Caco-2 (cell line): ENCODE measurements around the gene CD19. TPM values are rescaled to one million over a fixed set of nuclear protein-coding genes. Genes with fewer than 3 reads are reported as not detected.

Source experiments
- BruUV-seq: library from RNA; stranded (reverse); fragments of 400-500 nt; replicated peaks from 2 replicates; lab custom pipeline; 2021; lab: Mats Ljungman, UMichigan
- CTCF ChIA-PET: fragments of 300-600 bp; sonication (Branson Sonifier 250); formaldehyde crosslinking; loops from one replicate; lab custom pipeline; 2022; ENCODE audit warnings: antibody characterized with exemption; lab: Charles Lee
- POLR2A ChIA-PET: fragments of 300-600 bp; sonication (Branson Sonifier 250); formaldehyde crosslinking; loops from one replicate; lab custom pipeline; 2022; ENCODE audit warnings: antibody characterized with exemption; lab: Charles Lee
- DNase-seq, 2 experiments: peaks; one replicate each; pipeline versions ENCODE4 v3.0.0 to v3.0.0-alpha.2; 2020 to 2022
- H3K27me3 ChIP-seq: replicated peaks from 2 replicates; pipeline ENCODE4 v1.6.0; 2011; ENCODE audit warnings: low read length; ENCODE audit not compliant: control insufficient read depth, insufficient read depth
- H3K36me3 ChIP-seq: 2 replicates; pipeline ENCODE4 v1.5.1; 2011; ENCODE audit warnings: low read length; ENCODE audit not compliant: control insufficient read depth, insufficient read depth
- H3K4me1 ChIP-seq: fragments of 250-450 bp; sonication (Bioruptor Pico); 2 replicates; pipeline ENCODE4 v1.5.1; 2020; ENCODE audit warnings: mild to moderate bottlenecking
- H3K4me3 ChIP-seq: 2 replicates; pipeline ENCODE4 v1.5.1; 2011; ENCODE audit warnings: low read depth, mild to moderate bottlenecking, control low read depth, low read length
- H3K9me3 ChIP-seq: fragments of 250-450 bp; sonication (Bioruptor Pico); 2 replicates; pipeline ENCODE4 v1.5.1; 2020; ENCODE audit warnings: mild to moderate bottlenecking, moderate library complexity
- H3K27ac Mint-ChIP-seq: one replicate; pipeline ENCODE4 v1.8.0; 2022; ENCODE audit warnings: mixed read lengths; ENCODE audit not compliant: unreplicated experiment
- H3K27me3 Mint-ChIP-seq: one replicate; pipeline ENCODE4 v1.8.0; 2022; ENCODE audit warnings: mixed read lengths; ENCODE audit not compliant: insufficient read depth, unreplicated experiment
- H3K36me3 Mint-ChIP-seq: one replicate; pipeline ENCODE4 v1.8.0; 2022; ENCODE audit warnings: mild to moderate bottlenecking, mixed read lengths; ENCODE audit not compliant: insufficient read depth, unreplicated experiment
- H3K4me1 Mint-ChIP-seq: one replicate; pipeline ENCODE4 v1.8.0; 2022; ENCODE audit warnings: low read depth, mixed read lengths; ENCODE audit not compliant: unreplicated experiment
- H3K4me3 Mint-ChIP-seq: one replicate; pipeline ENCODE4 v1.8.0; 2022; ENCODE audit warnings: mild to moderate bottlenecking, moderate library complexity, mixed read lengths; ENCODE audit not compliant: unreplicated experiment
- H3K9me3 Mint-ChIP-seq: one replicate; pipeline ENCODE4 v1.8.0; 2022; ENCODE audit warnings: mixed read lengths; ENCODE audit not compliant: unreplicated experiment
- intact Hi-C: fragments of 100-400 bp; cut with micrococcal nuclease; formaldehyde crosslinking; loops from one replicate; pipeline ENCODE4 v1.10.0; 2022; ENCODE audit not compliant: unreplicated experiment
- total RNA-seq: library from RNA; stranded (reverse); gene quantifications from 2 replicates; pipeline ENCODE4 v1.2.3, GENCODE V29; 2022
- TF ChIP-seq, protein P1 (sequence below), 2 experiments: fragments of 200-600 bp in 1 of 2; IDR thresholded peaks; 1 replicate in 1 of 2; 2 replicates in 1 of 2; pipeline versions ENCODE4 v1.5.1 to v1.8.0; 2011 to 2022; ENCODE audit warnings: antibody characterized with exemption in 1 of 2, control low read depth in 1 of 2, inconsistent platforms in 1 of 2, low read depth in 1 of 2, low read length in 1 of 2, mild to moderate bottlenecking in 1 of 2, moderate library complexity in 1 of 2; ENCODE audit not compliant: insufficient read depth in 1 of 2, severe bottlenecking in 1 of 2, unreplicated experiment in 1 of 2

Gene CD19
- total RNA-seq, 1 experiment from 2014 or later, result not detected

DNA sequence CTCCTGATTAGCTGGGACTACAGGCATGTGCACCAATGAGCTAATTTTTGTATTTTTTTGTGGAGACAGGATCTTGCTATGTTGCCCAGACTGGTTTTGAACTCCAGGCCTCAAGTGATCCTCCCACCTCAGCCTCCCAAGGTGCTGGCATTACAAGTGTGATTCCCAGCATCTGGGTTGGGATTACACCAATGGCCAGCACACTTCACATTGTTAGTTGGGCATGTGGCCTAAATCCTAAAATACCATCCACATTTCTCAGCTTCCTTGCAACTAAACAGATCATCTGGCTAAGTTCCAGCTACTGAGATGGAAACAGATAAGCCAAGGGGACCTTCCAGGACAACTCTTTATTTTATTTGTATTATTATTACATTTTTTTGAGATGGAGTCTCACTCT, 16.6 kb upstream of the CD19 start:
- H3K27ac Mint-ChIP-seq, result no peak overlapping the region
- peaks cover 7% of the 10 kb centered on the region for H3K4me1 Mint-ChIP-seq
- Histone ChIP-seq H3K4me1 (no peaks in the 10 kb centered on the region), H3K27me3 (no peaks in the 10 kb centered on the region), H3K9me3 (no peaks in the 10 kb centered on the region), H3K4me3 (no peak overlapping the region), H3K36me3 (no peaks in the 10 kb centered on the region; the same call in 1 of the 2 replicates)
- CTCF ChIA-PET, result no interaction called here
- DNase-seq, result no peak
- H3K9me3 Mint-ChIP-seq, result no peaks in the 10 kb centered on the region
- H3K27me3 Mint-ChIP-seq, result no peaks in the 10 kb centered on the region
- BruUV-seq, result no TSS peak
- TF ChIP-seq, protein P1, sequence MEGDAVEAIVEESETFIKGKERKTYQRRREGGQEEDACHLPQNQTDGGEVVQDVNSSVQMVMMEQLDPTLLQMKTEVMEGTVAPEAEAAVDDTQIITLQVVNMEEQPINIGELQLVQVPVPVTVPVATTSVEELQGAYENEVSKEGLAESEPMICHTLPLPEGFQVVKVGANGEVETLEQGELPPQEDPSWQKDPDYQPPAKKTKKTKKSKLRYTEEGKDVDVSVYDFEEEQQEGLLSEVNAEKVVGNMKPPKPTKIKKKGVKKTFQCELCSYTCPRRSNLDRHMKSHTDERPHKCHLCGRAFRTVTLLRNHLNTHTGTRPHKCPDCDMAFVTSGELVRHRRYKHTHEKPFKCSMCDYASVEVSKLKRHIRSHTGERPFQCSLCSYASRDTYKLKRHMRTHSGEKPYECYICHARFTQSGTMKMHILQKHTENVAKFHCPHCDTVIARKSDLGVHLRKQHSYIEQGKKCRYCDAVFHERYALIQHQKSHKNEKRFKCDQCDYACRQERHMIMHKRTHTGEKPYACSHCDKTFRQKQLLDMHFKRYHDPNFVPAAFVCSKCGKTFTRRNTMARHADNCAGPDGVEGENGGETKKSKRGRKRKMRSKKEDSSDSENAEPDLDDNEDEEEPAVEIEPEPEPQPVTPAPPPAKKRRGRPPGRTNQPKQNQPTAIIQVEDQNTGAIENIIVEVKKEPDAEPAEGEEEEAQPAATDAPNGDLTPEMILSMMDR (IDR thresholded peaks at IDR 0.05; ENCODE audit: insufficient read depth in 1 of 2, low read depth in 1 of 2, low read length in 1 of 2, severe bottlenecking in 1 of 2, unreplicated experiment in 1 of 2), result no peak
- peaks cover 36% of the 10 kb centered on the region for H3K36me3 Mint-ChIP-seq
- intact Hi-C loops, result no loop called here
- no peak overlapping the region for H3K4me3 Mint-ChIP-seq
- POLR2A ChIA-PET, result no interaction called here

DNA sequence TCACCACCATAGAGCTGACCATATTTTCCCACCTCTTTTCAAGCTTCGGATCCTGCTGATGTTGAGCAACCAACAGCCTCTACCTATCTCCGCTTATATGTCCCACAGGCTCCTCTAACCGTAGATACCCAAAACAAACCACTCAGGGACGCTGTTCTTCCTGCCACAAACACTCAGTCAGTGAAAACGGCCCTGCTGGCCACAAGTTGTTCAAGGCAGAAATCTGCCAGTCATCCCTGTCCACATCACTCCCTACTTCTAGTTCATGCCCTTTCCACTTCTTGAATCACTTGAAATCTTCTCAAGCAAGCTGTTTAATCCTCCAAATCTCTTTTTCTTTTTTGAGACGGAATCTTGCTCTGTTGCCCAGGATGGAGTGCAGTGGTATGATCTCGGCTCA, 14.7 kb upstream of the CD19 start:
- DNase-seq, result no peak
- H3K27ac Mint-ChIP-seq, result no peak overlapping the region
- no peaks in the 10 kb centered on the region for H3K27me3 Mint-ChIP-seq
- intact Hi-C loops, result no loop called here
- H3K4me1 Mint-ChIP-seq, result peaks cover 13% of the 10 kb centered on the region
- peaks cover 39% of the 10 kb centered on the region for H3K36me3 Mint-ChIP-seq
- POLR2A ChIA-PET, result no interaction called here
- TF ChIP-seq, protein P1 (IDR thresholded peaks at IDR 0.05; ENCODE audit: insufficient read depth in 1 of 2, low read depth in 1 of 2, low read length in 1 of 2, severe bottlenecking in 1 of 2, unreplicated experiment in 1 of 2), result no peak
- CTCF ChIA-PET, result interaction anchor here (0.7 kb wide), 1 partner anchor 85 kb away, joined by 3 read pairs; no protein-coding TSS in a partner anchor
- H3K9me3 Mint-ChIP-seq, result no peaks in the 10 kb centered on the region
- no peak overlapping the region for H3K4me3 ChIP-seq
- no peaks in the 10 kb centered on the region for H3K27me3 ChIP-seq
- no peaks in the 10 kb centered on the region for H3K9me3 ChIP-seq
- no peaks in the 10 kb centered on the region; the same call in 1 of the 2 replicates for H3K36me3 ChIP-seq
- no peak overlapping the region for H3K4me3 Mint-ChIP-seq
- BruUV-seq, result no TSS peak
- no peaks in the 10 kb centered on the region for H3K4me1 ChIP-seq

DNA sequence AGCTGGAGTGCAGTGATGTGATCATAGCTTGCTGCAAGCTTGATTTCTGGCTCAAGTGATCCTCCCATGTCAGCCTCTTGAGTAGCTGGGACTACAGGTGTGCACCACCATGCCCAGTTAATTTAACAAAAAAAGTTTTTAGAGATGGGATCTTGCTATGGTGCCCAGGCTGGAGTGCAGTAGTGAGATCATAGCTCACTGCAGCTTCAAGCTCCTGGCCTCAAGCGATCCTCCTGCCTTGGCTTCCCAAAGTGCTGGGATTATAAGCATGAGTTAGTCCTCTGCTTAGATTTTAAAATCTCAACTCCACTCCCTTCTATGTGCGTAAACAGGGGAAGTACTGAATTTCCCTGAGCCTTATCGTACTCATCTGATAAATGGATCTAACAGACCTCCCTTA, 13.1 kb upstream of the CD19 start:
- Histone ChIP-seq H3K27me3 (no peaks in the 10 kb centered on the region), H3K4me1 (peaks cover 8% of the 10 kb centered on the region), H3K9me3 (no peaks in the 10 kb centered on the region), H3K4me3 (no peak overlapping the region), H3K36me3 (no peaks in the 10 kb centered on the region; the same call in 1 of the 2 replicates)
- POLR2A ChIA-PET, result interaction anchor here (0.6 kb wide), 1 partner anchor 55 kb away, joined by 3 read pairs; no protein-coding TSS in a partner anchor
- peaks cover 19% of the 10 kb centered on the region for H3K4me1 Mint-ChIP-seq
- TF ChIP-seq, protein P1 (IDR thresholded peaks at IDR 0.05; ENCODE audit: insufficient read depth in 1 of 2, low read depth in 1 of 2, low read length in 1 of 2, severe bottlenecking in 1 of 2, unreplicated experiment in 1 of 2), result no peak
- no peak for DNase-seq
- BruUV-seq, result no TSS peak
- no peak overlapping the region for H3K27ac Mint-ChIP-seq
- H3K9me3 Mint-ChIP-seq, result no peaks in the 10 kb centered on the region
- intact Hi-C loops, result no loop called here
- no peak overlapping the region for H3K4me3 Mint-ChIP-seq
- H3K27me3 Mint-ChIP-seq, result no peaks in the 10 kb centered on the region
- H3K36me3 Mint-ChIP-seq, result peaks cover 34% of the 10 kb centered on the region
- CTCF ChIA-PET, result no interaction called here
